ENCODE results near the gene PAX5.

PAX5 gene

DNA sequence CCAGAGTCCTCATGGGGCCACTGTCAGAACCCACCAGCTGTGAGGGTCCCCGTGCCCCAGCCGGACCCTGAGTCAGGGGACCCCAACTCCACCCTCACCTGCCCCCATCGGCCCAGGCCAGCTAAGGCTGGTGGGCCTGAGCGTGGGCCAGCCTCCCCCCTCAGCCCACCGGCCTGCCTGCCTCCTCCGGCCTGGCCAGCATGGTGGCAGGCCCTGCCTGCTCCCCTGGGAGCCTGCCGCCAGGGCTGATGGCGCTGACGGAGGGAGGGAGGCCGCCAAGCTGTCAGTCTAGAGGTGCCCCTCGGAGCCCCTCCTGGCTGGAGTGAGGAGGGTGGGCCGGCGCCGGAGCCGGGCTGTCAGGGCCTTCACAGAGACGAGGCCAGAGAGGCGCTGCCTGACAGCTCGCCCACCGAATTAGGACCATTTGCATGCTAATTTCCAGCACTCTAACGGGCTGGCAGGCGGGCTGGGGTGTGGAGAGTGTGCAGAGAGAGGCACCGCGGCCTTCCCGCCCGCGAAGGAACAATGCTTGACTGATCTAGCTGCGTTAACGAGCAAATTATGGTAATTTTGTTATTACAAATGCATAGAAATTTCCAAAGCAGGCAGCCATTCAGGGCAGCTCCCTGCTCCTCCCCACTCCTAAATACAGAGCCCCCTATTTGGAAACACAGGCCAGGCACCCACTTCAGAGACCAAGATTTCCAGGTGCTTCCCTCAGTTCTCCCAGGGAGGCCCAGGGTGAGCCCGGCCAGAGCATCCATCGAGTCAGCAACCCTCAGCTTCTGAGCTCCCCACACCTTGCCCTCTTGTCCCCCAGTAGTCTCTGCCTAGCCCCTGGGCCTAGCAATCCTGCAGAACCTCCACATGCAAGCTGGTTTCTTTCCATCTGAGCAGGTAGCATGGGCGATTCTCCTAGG, 169.3 kb downstream of the PAX5 start:
- no peak for TF ChIP-seq CTCF (IDR thresholded peaks at IDR 0.05; ENCODE audit: control insufficient read depth, extremely low read depth, insufficient read depth)
- DNase-seq (ENCODE audit: low read depth) = no peak
- H3K4me3 ChIP-seq (ENCODE audit: low read depth, low read length) = no peak overlapping the region

DNA sequence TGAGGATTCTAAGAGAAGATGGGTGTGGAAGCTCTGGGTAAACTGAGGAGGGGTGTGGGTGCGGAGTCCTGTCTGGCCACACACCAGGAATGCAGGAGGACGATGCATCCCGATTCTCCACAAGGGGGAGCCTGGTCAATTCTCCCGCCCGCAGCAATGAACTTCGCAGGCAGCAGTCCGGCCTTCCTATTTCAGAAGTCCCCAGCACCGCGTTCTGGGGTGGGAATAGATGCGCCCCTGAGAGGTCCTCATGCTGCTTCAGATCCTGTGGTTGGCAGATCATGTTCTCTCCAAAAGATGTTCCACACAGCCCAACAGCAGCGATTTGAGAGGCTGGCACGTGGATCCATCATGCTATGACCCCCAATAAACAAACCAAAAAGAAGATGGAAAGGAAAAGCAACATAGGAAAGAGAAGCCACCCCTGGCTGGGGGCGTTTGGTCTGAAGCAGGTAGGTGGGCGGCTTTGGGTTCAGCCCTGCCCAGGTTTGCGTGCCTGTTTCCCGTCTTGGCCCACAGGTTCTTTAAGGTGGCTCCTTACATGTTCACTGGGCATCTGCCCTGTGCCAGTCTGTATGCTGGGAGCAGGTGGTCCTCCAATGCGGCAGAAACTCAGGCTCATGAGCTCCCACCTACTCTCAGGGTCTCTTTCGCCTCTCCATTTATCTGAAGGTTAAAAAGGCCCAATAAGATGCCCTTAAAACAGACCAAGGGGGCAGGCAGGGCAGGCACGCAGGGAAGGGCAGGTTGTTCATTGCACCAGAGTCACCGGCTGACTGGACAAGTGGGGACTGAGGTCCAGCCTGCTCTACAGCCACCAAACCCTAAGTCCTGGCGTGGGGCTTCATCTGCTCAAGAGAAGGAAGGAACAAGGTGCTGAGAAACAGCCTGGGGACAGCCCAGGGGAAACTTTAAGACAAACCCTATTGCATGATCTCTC, 171.6 kb downstream of the PAX5 start:
- no peak for DNase-seq (ENCODE audit: low read depth)
- peak; percentile 71 for TF ChIP-seq CTCF (IDR thresholded peaks at IDR 0.05; ENCODE audit: control insufficient read depth, extremely low read depth, insufficient read depth)
- no peak overlapping the region for H3K4me3 ChIP-seq (ENCODE audit: low read depth, low read length)

- TF ChIP-seq CTCF (IDR thresholded peaks at IDR 0.05; ENCODE audit: control insufficient read depth, extremely low read depth, insufficient read depth) = no peak
- no peak for DNase-seq (ENCODE audit: low read depth)
- no peak overlapping the region for H3K4me3 ChIP-seq (ENCODE audit: low read depth, low read length)
These were observed 172.4 kb downstream of the PAX5 start for GRCh38 chr9:36861528-36862205.

DNA sequence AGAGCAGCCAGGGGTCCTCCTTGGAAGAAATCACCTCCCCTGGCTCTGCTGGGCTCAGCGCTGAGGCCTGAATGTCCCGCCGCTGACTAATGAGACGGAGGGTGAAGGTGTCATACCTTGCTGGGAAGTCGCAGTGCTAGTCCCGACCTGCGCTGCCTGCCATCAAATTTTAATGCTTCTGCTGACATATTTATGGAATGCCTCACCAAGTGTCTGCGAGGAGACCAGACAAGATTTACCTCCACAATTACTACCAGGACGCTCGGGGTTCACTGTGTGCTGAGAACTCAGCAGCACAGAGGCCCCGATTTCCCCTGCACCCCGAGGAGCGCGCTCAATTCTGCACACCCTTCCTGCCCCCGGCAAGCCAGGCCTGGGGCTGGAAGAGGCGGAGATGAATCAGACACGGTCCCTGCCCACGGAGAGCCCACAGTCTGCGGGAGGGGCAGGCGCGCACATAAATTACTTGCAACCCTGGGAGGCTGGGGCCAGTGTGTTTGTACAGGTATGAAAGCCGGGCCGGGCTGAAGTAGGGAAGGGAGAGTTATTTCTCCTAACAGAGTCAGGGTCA, 175.2 kb downstream of the PAX5 start:
- no peak for TF ChIP-seq CTCF (IDR thresholded peaks at IDR 0.05; ENCODE audit: control insufficient read depth, extremely low read depth, insufficient read depth)
- H3K4me3 ChIP-seq (ENCODE audit: low read depth, low read length) = no peak overlapping the region
- no peak for DNase-seq (ENCODE audit: low read depth)

GRCh38 chr9:36855448-36856315, 178.4 kb downstream of the PAX5 start:
- peak; percentile 21; the same call in 1 of the 2 replicates for TF ChIP-seq CTCF (IDR thresholded peaks at IDR 0.05; ENCODE audit: control insufficient read depth, extremely low read depth, insufficient read depth)
- H3K4me3 ChIP-seq (ENCODE audit: low read depth, low read length) = no peak overlapping the region
- DNase-seq (ENCODE audit: low read depth) = no peak
